Activated naive CD8-positive, alpha-beta T cell (primary cell): ENCODE measurements around the gene OR4C45.
"Not testable (repeated sequence)": the region's sequence is repeated elsewhere in the genome, so short reads cannot be mapped to it uniquely, and the experiment has no call there.

ENCODE experiments used
- H3K27ac Mint-ChIP-seq: one replicate; pipeline ENCODE4 v1.8.0; 2021; ENCODE audit warnings: mixed read lengths
- H3K27me3 Mint-ChIP-seq: one replicate; pipeline ENCODE4 v1.8.0; 2021; ENCODE audit warnings: mixed read lengths
- H3K36me3 Mint-ChIP-seq: one replicate; pipeline ENCODE4 v1.8.0; 2021; ENCODE audit warnings: mixed read lengths
- H3K4me1 Mint-ChIP-seq: one replicate; pipeline ENCODE4 v1.8.0; 2021; ENCODE audit warnings: low read depth, mixed read lengths
- H3K4me3 Mint-ChIP-seq: one replicate; pipeline ENCODE4 v1.8.0; 2021; ENCODE audit warnings: mild to moderate bottlenecking, mixed read lengths
- H3K9me3 Mint-ChIP-seq: one replicate; pipeline ENCODE4 v1.8.0; 2021; ENCODE audit warnings: low read depth, mixed read lengths

OR4C45 gene

DNA sequence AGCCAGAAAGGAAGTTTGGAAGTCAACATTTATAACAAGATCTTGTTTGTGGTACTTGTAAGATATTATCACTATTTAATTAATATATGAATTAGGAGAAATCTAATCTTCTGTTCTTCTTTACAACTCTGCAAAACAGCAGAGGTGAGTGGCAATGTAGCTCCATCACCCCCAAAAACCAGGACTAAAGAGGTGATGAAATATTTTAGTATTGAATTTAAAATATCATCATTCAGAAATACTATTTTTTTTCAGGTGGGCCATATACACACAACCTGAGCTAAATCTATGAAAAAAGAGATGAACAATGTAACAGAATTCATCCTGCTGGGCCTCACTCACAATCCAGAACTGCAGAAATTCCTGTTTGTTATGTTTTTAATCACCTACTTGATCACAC is at the start of gene OR4C45:
Gene OR4C45 (plus strand): TSS at position 301 of the 400 bp plus-strand sequence.
- no peaks in the 10 kb centered on the region for H3K4me1 Mint-ChIP-seq
- peaks cover 3% of the 10 kb centered on the region for H3K9me3 Mint-ChIP-seq
- no peaks in the 10 kb centered on the region for H3K27me3 Mint-ChIP-seq
- H3K27ac Mint-ChIP-seq, result no peak within 1 kb of the TSS
- no peaks in the 10 kb centered on the region for H3K36me3 Mint-ChIP-seq
- no peak within 1 kb of the TSS for H3K4me3 Mint-ChIP-seq

DNA sequence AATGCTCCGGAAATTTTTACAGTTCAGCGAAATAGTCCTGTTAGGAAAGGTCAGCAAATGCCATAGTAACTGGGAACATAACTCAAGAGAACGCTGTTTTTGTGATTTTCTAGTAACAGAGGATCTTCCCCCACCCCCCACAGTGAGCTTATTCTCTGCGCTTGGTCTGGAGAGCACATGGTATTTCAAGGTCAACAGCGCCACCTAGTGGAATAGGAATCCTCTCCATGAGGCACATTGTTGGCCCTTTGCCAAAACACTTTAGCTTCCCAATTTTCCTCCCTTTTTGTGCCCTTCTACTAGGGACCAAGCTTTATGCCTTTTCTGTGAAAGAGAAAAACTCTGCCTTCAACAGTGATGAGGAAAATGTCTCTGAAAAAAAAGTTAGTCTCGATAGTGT is 37.1 kb upstream of the OR4C45 start:
- Mint-ChIP-seq H3K36me3 (no peaks in the 10 kb centered on the region), H3K27ac (no peak overlapping the region), H3K27me3 (no peaks in the 10 kb centered on the region), H3K4me3 (no peak overlapping the region), H3K9me3 (peaks cover 7% of the 10 kb centered on the region), H3K4me1 (no peaks in the 10 kb centered on the region)

DNA sequence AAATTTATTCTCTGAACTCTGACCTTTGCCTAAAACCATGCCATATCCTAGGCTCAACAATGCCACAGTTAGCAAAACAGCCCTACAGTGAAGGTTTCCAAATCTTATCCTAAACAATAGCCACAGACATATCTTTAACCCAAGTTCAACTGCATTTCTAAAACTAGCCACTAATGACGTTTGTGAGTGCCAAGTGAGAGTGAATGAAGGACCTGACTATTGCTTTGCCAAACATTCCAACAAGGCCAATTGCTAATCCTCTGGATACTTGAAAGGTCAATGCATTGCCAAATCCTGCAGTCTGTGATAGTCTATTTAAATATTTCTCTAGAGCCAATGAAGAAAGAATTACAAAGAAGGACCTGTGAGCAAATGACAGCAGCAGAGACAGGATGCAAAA is 2.5 kb upstream of the OR4C45 start:
- H3K27ac Mint-ChIP-seq, result no peak overlapping the region
- peaks cover 9% of the 10 kb centered on the region for H3K9me3 Mint-ChIP-seq
- no peak overlapping the region for H3K4me3 Mint-ChIP-seq
- H3K4me1 Mint-ChIP-seq, result no peaks in the 10 kb centered on the region
- H3K27me3 Mint-ChIP-seq, result no peaks in the 10 kb centered on the region
- no peaks in the 10 kb centered on the region for H3K36me3 Mint-ChIP-seq

DNA sequence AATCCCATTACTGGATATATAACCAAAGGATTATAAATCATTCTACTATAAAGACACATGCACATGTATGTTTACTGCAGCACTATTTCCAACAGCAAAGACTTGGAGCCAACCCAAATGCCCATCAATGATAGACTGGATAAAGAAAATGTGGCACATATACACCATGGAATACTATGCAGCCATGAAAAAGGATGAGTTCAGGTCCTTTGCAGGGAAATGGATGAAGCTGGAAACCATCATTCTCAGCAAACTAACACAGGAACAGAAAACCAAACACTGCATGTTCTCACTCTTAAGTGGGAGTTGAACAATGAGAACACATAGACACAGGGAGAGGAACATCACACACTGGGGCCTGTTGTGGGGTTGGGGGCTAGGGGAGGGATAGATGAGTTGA is 3.6 kb downstream of the OR4C45 start:
- H3K9me3 Mint-ChIP-seq, H3K27ac Mint-ChIP-seq, H3K36me3 Mint-ChIP-seq, H3K27me3 Mint-ChIP-seq, H3K4me3 Mint-ChIP-seq, H3K4me1 Mint-ChIP-seq: not testable (repeated sequence)

DNA sequence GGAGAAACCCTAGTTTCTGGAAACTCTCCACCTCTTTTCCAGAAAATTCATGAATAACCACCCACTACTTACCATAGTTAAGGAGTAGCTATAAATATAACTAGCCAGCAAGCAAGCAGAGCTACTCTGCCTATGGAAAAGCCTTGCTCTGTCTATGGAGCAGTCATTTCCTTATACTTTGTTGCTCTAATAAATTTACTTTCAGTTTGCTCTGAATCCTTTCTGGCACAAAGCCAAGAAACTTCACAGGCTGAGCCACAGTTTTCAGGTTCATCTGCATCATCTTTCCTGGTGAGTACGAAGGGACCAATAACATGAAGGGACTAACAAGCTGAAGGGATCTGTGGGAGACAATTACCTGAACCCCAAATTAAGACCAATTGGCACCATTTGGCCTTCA is 4.6 kb downstream of the OR4C45 start:
- H3K4me3 Mint-ChIP-seq, result no peak overlapping the region
- H3K36me3 Mint-ChIP-seq, result no peaks in the 10 kb centered on the region
- H3K27ac Mint-ChIP-seq, result no peak overlapping the region
- no peaks in the 10 kb centered on the region for H3K4me1 Mint-ChIP-seq
- no peaks in the 10 kb centered on the region for H3K27me3 Mint-ChIP-seq
- peaks cover 3% of the 10 kb centered on the region for H3K9me3 Mint-ChIP-seq

DNA sequence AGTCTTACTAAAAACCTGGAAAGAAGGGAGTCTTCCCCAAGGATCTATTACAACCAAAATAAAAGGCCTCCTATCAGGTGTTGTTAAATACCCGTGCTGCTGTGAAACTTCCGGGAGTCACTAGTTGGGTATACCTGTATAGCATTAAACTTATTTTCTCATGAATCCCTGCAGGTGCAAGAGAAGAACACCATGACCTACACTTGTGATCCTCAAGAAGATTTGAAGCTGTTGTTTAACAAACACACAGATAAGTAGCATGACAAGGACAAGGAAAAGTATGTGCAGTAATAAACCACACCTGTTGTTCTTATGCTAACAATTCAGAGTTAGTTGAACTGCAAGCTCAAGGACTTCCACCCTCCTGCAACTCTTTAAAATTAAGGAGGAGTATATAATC is 12.0 kb downstream of the OR4C45 start:
- Mint-ChIP-seq H3K9me3 (no peaks in the 10 kb centered on the region), H3K36me3 (no peaks in the 10 kb centered on the region), H3K4me3 (no peak overlapping the region), H3K4me1 (no peaks in the 10 kb centered on the region), H3K27me3 (no peaks in the 10 kb centered on the region), H3K27ac (no peak overlapping the region)

DNA sequence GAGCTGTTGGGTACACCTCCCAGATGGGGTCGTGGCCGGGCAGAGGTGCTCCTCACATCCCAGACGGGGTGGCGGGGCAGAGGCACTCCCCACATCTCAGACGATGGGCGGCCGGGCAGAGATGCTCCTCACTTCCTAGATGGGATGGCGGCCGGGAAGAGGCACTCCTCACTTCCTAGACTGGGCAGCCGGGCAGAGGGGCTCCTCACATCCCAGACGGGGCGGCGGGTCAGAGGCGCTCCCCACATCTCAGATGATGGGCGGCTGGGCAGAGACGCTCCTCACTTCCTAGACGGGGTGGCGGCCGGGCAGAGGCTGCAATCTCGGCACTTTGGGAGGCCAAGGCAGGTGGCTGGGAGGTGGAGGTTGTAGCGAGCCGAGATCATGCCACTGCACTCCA is 30.4 kb downstream of the OR4C45 start:
- H3K9me3 Mint-ChIP-seq, result peaks cover 15% of the 10 kb centered on the region

DNA sequence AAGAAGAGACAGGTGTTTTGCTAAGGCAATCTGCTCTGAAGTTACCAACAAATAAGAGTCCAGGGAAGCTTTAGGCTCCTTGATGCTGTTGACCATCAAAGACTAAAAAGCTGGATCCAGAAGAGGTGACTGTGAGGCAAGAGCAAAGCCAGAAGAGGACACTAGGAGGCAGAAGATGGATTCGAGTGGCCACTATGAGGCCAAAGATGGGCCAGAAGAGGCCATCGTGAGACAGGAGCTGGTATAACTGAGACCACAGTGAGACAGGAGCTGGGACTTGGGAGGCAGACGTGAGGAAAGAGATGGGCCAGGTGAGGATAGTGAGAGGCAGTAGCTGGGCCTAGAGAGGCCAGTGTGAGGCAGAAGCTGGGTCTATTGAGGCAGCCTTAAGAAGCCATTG is 37.7 kb downstream of the OR4C45 start:
- H3K4me3 Mint-ChIP-seq, result no peak overlapping the region
- no peaks in the 10 kb centered on the region for H3K36me3 Mint-ChIP-seq
- no peak overlapping the region for H3K27ac Mint-ChIP-seq
- peaks cover 5% of the 10 kb centered on the region for H3K9me3 Mint-ChIP-seq
- H3K27me3 Mint-ChIP-seq, result no peaks in the 10 kb centered on the region
- H3K4me1 Mint-ChIP-seq, result no peaks in the 10 kb centered on the region

More for the DNA sequence above, 30.4 kb downstream of the OR4C45 start:
- not testable (repeated sequence) for H3K27ac Mint-ChIP-seq, H3K4me3 Mint-ChIP-seq, H3K4me1 Mint-ChIP-seq, H3K27me3 Mint-ChIP-seq, H3K36me3 Mint-ChIP-seq

DNA sequence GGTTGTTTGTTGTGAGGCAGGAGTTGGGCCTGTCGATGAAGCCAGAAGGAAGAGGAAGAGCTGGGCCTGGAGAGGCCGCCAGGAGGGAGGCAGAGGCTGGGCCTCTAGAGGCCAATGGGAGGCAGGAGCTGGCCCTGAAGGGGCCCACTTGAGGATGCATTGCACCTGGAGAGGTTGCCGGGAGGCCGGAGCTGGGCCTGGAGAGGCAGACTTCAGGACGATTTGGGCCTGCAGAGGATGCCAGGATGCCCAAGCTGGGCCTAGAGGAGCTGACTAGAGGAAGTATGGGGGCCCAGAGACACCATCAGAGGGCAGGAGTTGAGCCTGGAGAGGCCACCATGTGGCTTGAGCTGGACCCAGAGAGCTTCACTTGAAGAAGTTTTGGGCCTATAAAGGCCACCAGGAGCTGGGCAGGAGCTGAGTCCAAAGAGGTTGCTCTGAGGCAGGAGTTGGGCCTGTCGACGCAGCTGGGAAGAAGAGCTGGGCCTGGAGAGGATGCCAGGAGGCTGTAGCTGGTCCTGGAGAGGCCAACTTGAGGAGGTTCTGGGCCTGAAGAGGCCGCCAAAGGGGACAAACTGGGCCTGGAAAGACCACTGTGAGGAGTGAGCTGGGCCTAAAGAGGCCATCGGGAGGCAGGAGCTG is 39.0 kb downstream of the OR4C45 start:
- Mint-ChIP-seq H3K36me3 (no peaks in the 10 kb centered on the region), H3K27me3 (no peaks in the 10 kb centered on the region), H3K9me3 (no peaks in the 10 kb centered on the region), H3K4me1 (no peaks in the 10 kb centered on the region), H3K27ac (no peak overlapping the region), H3K4me3 (no peak overlapping the region)

DNA sequence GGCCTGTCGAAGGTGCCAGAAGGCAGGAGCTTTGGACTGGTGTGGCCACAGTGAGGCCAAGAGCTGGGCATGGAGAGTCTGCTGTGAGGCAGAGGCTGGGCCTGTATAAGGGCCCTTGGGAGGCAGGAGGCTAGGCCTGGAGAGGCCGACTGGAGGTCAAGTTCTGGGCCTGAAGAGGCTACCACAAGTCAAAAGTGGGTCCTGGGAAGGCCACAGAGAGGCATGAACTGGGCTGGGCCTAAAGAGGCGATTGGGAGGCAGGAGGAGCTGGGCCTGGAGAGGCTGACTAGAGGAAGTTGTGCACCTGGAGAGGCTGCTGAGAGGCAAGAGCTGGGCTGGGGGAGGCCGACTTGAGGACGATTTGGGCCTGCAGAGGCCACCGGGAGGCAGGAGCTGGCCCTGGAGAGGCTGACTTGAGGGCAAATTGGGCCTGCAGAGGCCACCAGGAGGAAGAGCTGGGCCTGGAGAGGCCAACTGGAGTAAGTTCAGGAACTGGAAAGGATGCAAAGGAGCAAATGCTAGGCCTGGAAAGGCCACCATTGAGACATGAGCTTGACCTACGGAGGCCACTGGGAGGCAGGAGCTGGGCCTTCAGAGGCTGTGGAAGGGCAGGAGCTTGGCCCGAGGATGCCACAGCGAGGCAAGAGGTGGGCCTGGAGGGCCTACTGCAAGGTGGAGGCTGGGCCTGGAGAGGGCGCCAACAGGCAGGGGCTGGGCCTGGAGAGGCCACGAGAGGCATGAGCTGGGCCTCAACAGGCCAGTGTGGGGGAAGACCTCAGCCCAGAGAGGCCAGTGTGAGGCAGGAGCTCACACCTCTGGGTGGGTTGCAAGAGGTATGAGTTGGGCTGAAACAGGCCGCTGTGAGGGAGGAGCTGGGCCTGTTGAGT is 39.8 kb downstream of the OR4C45 start:
- Mint-ChIP-seq H3K27me3 (no peaks in the 10 kb centered on the region), H3K27ac (no peak overlapping the region), H3K36me3 (no peaks in the 10 kb centered on the region), H3K4me1 (no peaks in the 10 kb centered on the region), H3K4me3 (no peak overlapping the region), H3K9me3 (no peaks in the 10 kb centered on the region)

DNA sequence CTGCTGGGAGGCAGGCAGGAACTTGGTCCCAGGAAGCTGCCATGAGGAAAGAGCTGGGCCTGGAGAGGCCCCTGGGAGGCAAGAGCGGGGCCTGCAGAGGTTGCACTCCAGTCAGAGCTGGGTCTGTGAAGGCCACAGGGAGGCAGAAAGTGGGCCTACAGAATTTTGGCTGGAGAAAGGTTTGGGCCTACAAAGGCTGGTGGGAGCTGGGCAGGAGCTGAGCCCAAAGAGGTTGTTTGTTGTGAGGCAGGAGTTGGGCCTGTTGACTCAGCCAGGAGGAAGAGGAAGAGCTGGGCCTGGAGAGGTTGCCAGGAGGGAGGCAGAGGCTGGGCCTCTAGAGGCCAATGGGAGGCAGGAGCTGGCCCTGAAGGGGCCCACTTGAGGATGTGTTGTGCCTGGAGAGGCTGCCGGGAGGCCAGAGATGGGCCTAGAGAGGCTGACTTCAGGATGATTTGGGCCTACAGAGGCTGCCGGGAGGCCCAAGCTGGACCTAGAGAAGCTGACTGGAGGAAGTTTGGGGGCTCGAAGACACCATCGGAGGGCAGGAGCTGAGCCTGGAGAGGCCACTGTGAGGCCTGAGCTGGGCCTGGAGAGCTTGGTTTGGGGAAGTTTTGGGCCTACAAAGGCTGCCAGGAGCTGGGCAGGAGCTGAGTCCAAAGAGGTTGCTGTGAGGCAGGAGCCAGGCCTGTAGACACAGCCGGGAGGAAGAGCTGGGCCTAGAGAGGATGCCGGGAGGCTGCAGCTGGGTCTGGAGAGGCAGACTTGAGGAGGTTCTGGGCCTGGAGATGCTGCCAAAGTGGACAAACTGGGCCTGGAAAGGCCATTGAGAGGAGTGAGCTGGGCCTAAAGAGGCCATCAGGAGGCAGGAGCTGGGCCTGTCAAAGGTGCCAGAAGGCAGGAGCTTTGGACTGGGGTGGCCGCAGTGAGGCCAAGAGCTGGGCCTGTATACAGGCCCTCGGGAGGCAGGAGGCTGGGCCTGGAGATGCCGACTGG is 40.7 kb downstream of the OR4C45 start:
- Mint-ChIP-seq H3K27ac (no peak overlapping the region), H3K4me3 (no peak overlapping the region), H3K9me3 (no peaks in the 10 kb centered on the region), H3K36me3 (no peaks in the 10 kb centered on the region), H3K27me3 (no peaks in the 10 kb centered on the region), H3K4me1 (no peaks in the 10 kb centered on the region)

DNA sequence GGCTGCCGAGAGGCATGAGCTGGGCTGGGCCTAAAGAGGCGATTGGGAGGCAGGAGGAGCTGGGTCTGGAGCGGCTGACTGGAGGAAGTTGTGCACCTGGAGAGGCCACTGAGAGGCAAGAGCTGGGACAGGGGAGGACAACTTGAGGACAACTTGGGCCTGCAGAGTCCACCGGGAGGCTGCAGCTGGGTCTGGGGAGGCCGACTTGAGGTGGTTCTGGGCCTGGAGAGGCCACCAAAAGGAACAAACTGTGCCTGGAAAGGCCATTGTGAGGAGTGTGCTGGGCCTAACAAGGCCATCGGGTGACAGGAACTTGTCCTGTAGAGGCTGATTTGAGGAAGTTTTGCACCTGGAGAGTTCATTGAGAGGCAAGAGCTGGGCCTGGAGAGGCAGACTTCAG is 41.5 kb downstream of the OR4C45 start:
- no peaks in the 10 kb centered on the region for H3K9me3 Mint-ChIP-seq
- no peaks in the 10 kb centered on the region for H3K27me3 Mint-ChIP-seq
- no peak overlapping the region for H3K27ac Mint-ChIP-seq
- no peaks in the 10 kb centered on the region for H3K4me1 Mint-ChIP-seq
- no peaks in the 10 kb centered on the region for H3K36me3 Mint-ChIP-seq
- H3K4me3 Mint-ChIP-seq, result no peak overlapping the region

DNA sequence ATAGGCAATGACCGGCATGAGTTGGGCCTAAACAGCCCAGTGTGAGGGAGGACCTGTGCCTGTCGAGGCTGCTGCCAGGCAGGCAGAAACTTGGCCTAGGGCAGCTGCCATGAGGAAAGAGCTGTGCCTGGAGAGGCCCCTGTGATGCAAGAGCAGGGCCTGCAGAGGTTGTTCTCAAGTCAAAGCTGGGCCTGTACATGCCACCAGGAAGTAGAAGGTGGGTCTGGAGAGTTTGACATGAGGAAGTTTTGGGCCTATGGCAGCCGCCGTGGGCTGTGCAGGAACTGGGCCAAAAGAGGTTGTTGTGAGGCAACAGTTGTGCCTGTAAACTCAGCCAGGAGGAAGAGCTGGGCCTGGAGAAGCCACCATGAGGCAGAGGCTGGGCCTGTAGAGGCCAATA is 43.2 kb downstream of the OR4C45 start:
- H3K27ac Mint-ChIP-seq, result no peak overlapping the region

DNA sequence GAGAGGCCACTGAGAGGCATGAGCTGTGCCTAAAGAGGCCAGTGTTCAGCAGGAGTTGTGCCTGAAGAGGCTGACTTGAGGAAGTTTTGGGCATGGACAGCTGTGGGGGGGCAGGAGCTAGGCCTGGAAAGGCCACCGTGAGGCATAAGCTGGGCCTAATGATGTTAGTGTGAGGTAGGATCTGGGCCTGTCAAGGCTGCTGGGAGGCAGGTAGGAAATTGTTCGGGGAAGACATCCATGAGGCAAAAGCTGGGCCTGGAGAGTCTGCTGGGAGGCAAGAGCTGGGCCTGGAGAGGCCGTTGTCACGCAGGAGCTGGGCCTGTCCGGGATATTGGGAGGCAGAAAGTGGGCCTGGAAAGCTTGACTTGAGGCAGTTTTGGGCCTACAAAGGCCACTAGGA is 44.9 kb downstream of the OR4C45 start:
- Mint-ChIP-seq H3K4me1 (no peaks in the 10 kb centered on the region), H3K9me3 (no peaks in the 10 kb centered on the region), H3K27ac (no peak overlapping the region), H3K27me3 (no peaks in the 10 kb centered on the region), H3K4me3 (no peak overlapping the region), H3K36me3 (no peaks in the 10 kb centered on the region)

More for the DNA sequence above, 43.2 kb downstream of the OR4C45 start:
- H3K27me3 Mint-ChIP-seq, result no peaks in the 10 kb centered on the region
- H3K9me3 Mint-ChIP-seq, result no peaks in the 10 kb centered on the region
- no peaks in the 10 kb centered on the region for H3K36me3 Mint-ChIP-seq
- no peaks in the 10 kb centered on the region for H3K4me1 Mint-ChIP-seq
- H3K4me3 Mint-ChIP-seq, result no peak overlapping the region

DNA sequence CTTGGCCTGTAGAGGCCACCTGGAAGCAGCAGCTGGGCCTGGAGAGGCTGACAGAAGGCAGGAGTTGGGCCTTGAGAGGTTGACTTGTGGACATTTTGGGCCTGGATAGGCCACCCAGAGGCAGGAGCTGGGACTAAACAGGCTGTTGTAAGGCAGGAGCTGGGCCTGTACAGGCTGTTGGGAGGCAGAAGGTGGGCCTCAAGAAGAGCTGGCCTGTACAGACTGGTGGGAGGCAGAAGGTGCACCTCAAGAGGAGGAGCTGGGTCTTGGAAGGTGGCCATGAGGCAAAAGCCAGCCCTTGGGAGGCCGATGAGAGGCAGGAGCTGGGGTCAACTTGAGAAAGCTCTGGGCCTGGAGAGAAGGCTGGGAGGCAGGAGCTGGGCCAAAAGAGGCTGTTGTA is 45.3 kb downstream of the OR4C45 start:
- Mint-ChIP-seq H3K36me3 (no peaks in the 10 kb centered on the region), H3K4me3 (no peak overlapping the region), H3K27me3 (no peaks in the 10 kb centered on the region), H3K27ac (no peak overlapping the region), H3K4me1 (no peaks in the 10 kb centered on the region), H3K9me3 (no peaks in the 10 kb centered on the region)
